Neural crest cell (in vitro differentiated cells): ENCODE measurements around the gene BSND. TPM values are rescaled to one million over a fixed set of nuclear protein-coding genes. Genes with fewer than 3 reads are reported as not detected.

ENCODE experiments used
- DNase-seq: peaks from one replicate; pipeline ENCODE4 v3.0.0; 2021; ENCODE audit warnings: low read depth, mixed read lengths, low spot score
- H3K27ac Mint-ChIP-seq: one replicate; pipeline ENCODE4 v1.8.0; 2021; ENCODE audit warnings: mild to moderate bottlenecking, mixed read lengths; ENCODE audit not compliant: unreplicated experiment
- H3K27me3 Mint-ChIP-seq: 2 replicates; pipeline ENCODE4 v1.8.0; 2021; ENCODE audit warnings: low read depth, mild to moderate bottlenecking, mixed read lengths
- H3K36me3 Mint-ChIP-seq: 2 replicates; pipeline ENCODE4 v1.8.0; 2021; ENCODE audit warnings: low read depth, mild to moderate bottlenecking, mixed read lengths
- H3K4me1 Mint-ChIP-seq: 2 replicates; pipeline ENCODE4 v1.8.0; 2021; ENCODE audit warnings: mixed read lengths
- H3K4me3 Mint-ChIP-seq: one replicate; pipeline ENCODE4 v1.8.0; 2021; ENCODE audit warnings: mild to moderate bottlenecking, mixed read lengths
- H3K9me3 Mint-ChIP-seq: 2 replicates; pipeline ENCODE4 v1.8.0; 2021; ENCODE audit warnings: mixed read lengths
- CTCF ChIP-seq: fragments of 200-600 bp; sonication (generic); conservative IDR thresholded peaks from 2 replicates; pipeline ENCODE4 v1.5.0; 2021; ENCODE audit warnings: antibody characterized with exemption, mild to moderate bottlenecking
- total RNA-seq: library from RNA; stranded (reverse); gene quantifications from 2 replicates; pipeline ENCODE4 v1.2.1, GENCODE V29; 2021

The BSND gene
- total RNA-seq, 1 donor from 2014 or later = not detected

GRCh38 chr1:55055084-55055882 lies 56.5 kb downstream of the BSND start:
- Mint-ChIP-seq H3K4me3 (no peak overlapping the region), H3K36me3 (no peaks in the 10 kb centered on the region), H3K9me3 (no peaks in the 10 kb centered on the region), H3K4me1 (no peaks in the 10 kb centered on the region), H3K27me3 (no peaks in the 10 kb centered on the region), H3K27ac (peak overlapping the region; percentile 67)
- no peak for TF ChIP-seq CTCF
- DNase-seq = no peak

GRCh38 chr1:55055951-55056631 lies 57.4 kb downstream of the BSND start:
- Mint-ChIP-seq H3K27me3 (no peaks in the 10 kb centered on the region), H3K36me3 (no peaks in the 10 kb centered on the region), H3K4me1 (no peaks in the 10 kb centered on the region), H3K27ac (no peak overlapping the region), H3K9me3 (no peaks in the 10 kb centered on the region), H3K4me3 (no peak overlapping the region)
- no peak for DNase-seq
- no peak for TF ChIP-seq CTCF

- no peak overlapping the region for H3K27ac Mint-ChIP-seq
- H3K27me3 Mint-ChIP-seq = no peaks in the 10 kb centered on the region
- TF ChIP-seq CTCF = no peak
- no peak for DNase-seq
- H3K36me3 Mint-ChIP-seq = no peaks in the 10 kb centered on the region
- H3K4me3 Mint-ChIP-seq = no peak overlapping the region
- H3K9me3 Mint-ChIP-seq = no peaks in the 10 kb centered on the region
- H3K4me1 Mint-ChIP-seq = no peaks in the 10 kb centered on the region
Observed at GRCh38 chr1:55056632-55056992, 57.9 kb downstream of the BSND start.

GRCh38 chr1:55057270-55057955 lies 58.7 kb downstream of the BSND start:
- no peak for TF ChIP-seq CTCF
- Mint-ChIP-seq H3K9me3 (no peaks in the 10 kb centered on the region), H3K4me1 (no peaks in the 10 kb centered on the region), H3K27ac (no peak overlapping the region), H3K4me3 (no peak overlapping the region), H3K36me3 (no peaks in the 10 kb centered on the region), H3K27me3 (no peaks in the 10 kb centered on the region)
- no peak for DNase-seq

GRCh38 chr1:55057956-55058298 lies 59.2 kb downstream of the BSND start:
- no peak overlapping the region for H3K4me3 Mint-ChIP-seq
- no peak for TF ChIP-seq CTCF
- H3K4me1 Mint-ChIP-seq = no peaks in the 10 kb centered on the region
- H3K36me3 Mint-ChIP-seq = no peaks in the 10 kb centered on the region
- no peak overlapping the region for H3K27ac Mint-ChIP-seq
- no peak for DNase-seq
- no peaks in the 10 kb centered on the region for H3K9me3 Mint-ChIP-seq
- H3K27me3 Mint-ChIP-seq = no peaks in the 10 kb centered on the region
